ENCODE results near the gene COL5A2. TPM values are rescaled to one million over a fixed set of nuclear protein-coding genes. Genes with fewer than 3 reads are reported as not detected.

Gene COL5A2
- total and polyA plus RNA-seq, 8 donors = 122 to 324 (median 210) TPM

- peak overlapping the region in 1 of 2 donors; percentile 53 for H3K27ac ChIP-seq
- intact Hi-C loops (cut with DNase I) = no loop called here
- peaks cover 0 to 4% of the 10 kb centered on the region in 2 donors for H3K4me1 ChIP-seq
- H3K4me3 ChIP-seq = no peak overlapping the region
- no peaks in the 10 kb centered on the region for H3K9me3 ChIP-seq
- no peak for TF ChIP-seq CTCF (IDR thresholded peaks at IDR 0.05)
- no peaks in the 10 kb centered on the region for H3K36me3 ChIP-seq
- DNase-seq = no peak
- H3K27me3 ChIP-seq = no peaks in the 10 kb centered on the region
- peak; percentile 20 for ATAC-seq
These were observed 186.3 kb downstream of the COL5A2 start for GRCh38 chr2:188993247-188993646.

GRCh38 chr2:188986839-188987238 is 192.7 kb downstream of the COL5A2 start:
- Histone ChIP-seq H3K27ac (peak overlapping the region in 1 of 2 donors; percentile 71), H3K9me3 (no peaks in the 10 kb centered on the region), H3K36me3 (no peaks in the 10 kb centered on the region), H3K4me1 (peaks cover 0 to 4% of the 10 kb centered on the region in 2 donors), H3K27me3 (no peaks in the 10 kb centered on the region), H3K4me3 (no peak overlapping the region)
- no peak for TF ChIP-seq CTCF (IDR thresholded peaks at IDR 0.05)
- DNase-seq (no peak), ATAC-seq (no peak)
- intact Hi-C loops (cut with DNase I) = loop anchor here in 1 of 2 donors (10.0 kb wide), 1 partner anchor 428 kb away; no protein-coding TSS in a partner anchor

- intact Hi-C loops (cut with DNase I) = loop anchor here in 1 of 2 donors (10.0 kb wide), 1 partner anchor 430 kb away; no protein-coding TSS in a partner anchor
- Histone ChIP-seq H3K27me3 (no peaks in the 10 kb centered on the region), H3K36me3 (no peaks in the 10 kb centered on the region), H3K9me3 (no peaks in the 10 kb centered on the region), H3K4me1 (peaks cover 0 to 4% of the 10 kb centered on the region in 2 donors), H3K27ac (peak overlapping the region in 1 of 2 donors; percentile 71), H3K4me3 (no peak overlapping the region)
- TF ChIP-seq CTCF (IDR thresholded peaks at IDR 0.05) = no peak
- ATAC-seq = peak; percentile 32
- DNase-seq = no peak
These were observed 194.9 kb downstream of the COL5A2 start for GRCh38 chr2:188984680-188985079.

- intact Hi-C loops (cut with DNase I) = loop anchor here in 1 of 2 donors (10.0 kb wide), 1 partner anchor 431 kb away; no protein-coding TSS in a partner anchor
- Histone ChIP-seq H3K4me1 (peaks cover 0 to 4% of the 10 kb centered on the region in 2 donors), H3K27ac (peak overlapping the region in 1 of 2 donors; percentile 71), H3K27me3 (no peaks in the 10 kb centered on the region), H3K36me3 (no peaks in the 10 kb centered on the region), H3K9me3 (no peaks in the 10 kb centered on the region), H3K4me3 (no peak overlapping the region)
- peak; percentile 31 for ATAC-seq
- peak in 1 of 4 donors; percentile 68 for DNase-seq
- TF ChIP-seq CTCF (IDR thresholded peaks at IDR 0.05) = no peak
These were observed 195.5 kb downstream of the COL5A2 start for GRCh38 chr2:188984065-188984491.

GRCh38 chr2:188983427-188984064 is 196.0 kb downstream of the COL5A2 start:
- intact Hi-C loops (cut with DNase I) = loop anchor here in 1 of 2 donors (10.0 kb wide), 1 partner anchor 431 kb away; no protein-coding TSS in a partner anchor
- DNase-seq = no peak
- ATAC-seq = peak; percentile 32
- Histone ChIP-seq H3K27me3 (no peaks in the 10 kb centered on the region), H3K4me3 (no peak overlapping the region), H3K36me3 (no peaks in the 10 kb centered on the region), H3K4me1 (peaks cover 0 to 2% of the 10 kb centered on the region in 2 donors), H3K27ac (peak overlapping the region in 1 of 2 donors; percentile 71), H3K9me3 (no peaks in the 10 kb centered on the region)
- TF ChIP-seq CTCF (IDR thresholded peaks at IDR 0.05) = peak in 1 of 2 donors; percentile 22

Data from left lung (tissue), 10 donors.